Measurements from ENCODE around the gene DNAAF2. TPM values are rescaled to one million over a fixed set of nuclear protein-coding genes. Genes with fewer than 3 reads are reported as not detected.

The DNAAF2 gene
- total and polyA plus RNA-seq, 2 donors (not counting 1 experiment from before 2014, with no cell fraction given), result 8.5 to 26.9 TPM

- DNase-seq, result no peak
- Histone ChIP-seq H3K9me3 (ENCODE audit: control extremely low read depth in 1 of 3, control insufficient read depth in 2 of 3, insufficient read depth in 1 of 3, low read length in 2 of 3) (no peaks in the 10 kb centered on the region), H3K27me3 (replicated peaks in 1 of 4; ENCODE audit: control extremely low read depth in 1 of 4, control insufficient read depth in 3 of 4, insufficient read depth in 4 of 4, low read length in 3 of 4) (no peaks in the 10 kb centered on the region), H3K4me1 (ENCODE audit: control insufficient read depth in 2 of 2, insufficient read depth in 2 of 2, low read length in 2 of 2) (no peaks in the 10 kb centered on the region), H3K79me2 (ENCODE audit: control insufficient read depth, insufficient read depth, low read length) (no peaks in the 10 kb centered on the region), H4K20me1 (ENCODE audit: control insufficient read depth, insufficient read depth, low read length, poor library complexity, severe bottlenecking) (no peaks in the 10 kb centered on the region), H3K4me3 (ENCODE audit: control extremely low read depth in 1 of 5, extremely low read depth in 1 of 5, insufficient read depth in 1 of 5, low read depth in 2 of 5, low read length in 4 of 5) (no peak overlapping the region), H3K36me3 (replicated peaks in 1 of 2; ENCODE audit: control extremely low read depth in 1 of 2, control insufficient read depth in 1 of 2, extremely low read depth in 1 of 2, insufficient read depth in 2 of 2, low read length in 1 of 2) (no peaks in the 10 kb centered on the region), H3K27ac (ENCODE audit: low read length in 2 of 2) (no peak overlapping the region), H2AFZ (ENCODE audit: insufficient read depth, low read depth, low read length, poor library complexity, severe bottlenecking) (no peak overlapping the region), H3K9ac (ENCODE audit: low read length) (no peak overlapping the region), H3K4me2 (replicated peaks; ENCODE audit: low read depth, low read length, poor library complexity, severe bottlenecking) (no peak overlapping the region)
- Mint-ChIP-seq H3K4me3 (no peak overlapping the region), H3K4me1 (no peaks in the 10 kb centered on the region), H3K27ac (no peak overlapping the region), H3K9me3 (ENCODE audit: insufficient read depth) (no peaks in the 10 kb centered on the region), H3K27me3 (no peaks in the 10 kb centered on the region)
- POLR2A ChIA-PET, result no interaction called here
- CTCF ChIA-PET, result no interaction called here
- no peak for TF ChIP-seq EZH2 (IDR thresholded peaks at IDR 0.05; ENCODE audit: borderline replicate concordance, insufficient read depth, low read depth, low read length, poor library complexity, severe bottlenecking)
- TF ChIP-seq CTCF (IDR thresholded peaks at IDR 0.05), result no peak
- intact Hi-C loops (cut with micrococcal nuclease), result no loop called here
- WGBS (ENCODE audit: insufficient coverage), result no CpG with 5 or more reads among the region's 2 CpGs
- ATAC-seq (ENCODE audit: low read depth), result no peak
These were observed 44.2 kb upstream of the DNAAF2 start for GRCh38 chr14:49679271-49679670.

- H3K27ac Mint-ChIP-seq, result no peak overlapping the region
- Histone ChIP-seq H3K27ac (ENCODE audit: low read length in 2 of 2) (no peak overlapping the region), H3K4me3 (ENCODE audit: control extremely low read depth in 1 of 5, extremely low read depth in 1 of 5, insufficient read depth in 1 of 5, low read depth in 2 of 5, low read length in 4 of 5) (no peak overlapping the region), H2AFZ (ENCODE audit: insufficient read depth, low read depth, low read length, poor library complexity, severe bottlenecking) (no peak overlapping the region), H3K27me3 (replicated peaks in 1 of 4; ENCODE audit: control extremely low read depth in 1 of 4, control insufficient read depth in 3 of 4, insufficient read depth in 4 of 4, low read length in 3 of 4) (no peaks in the 10 kb centered on the region), H3K9me3 (ENCODE audit: control extremely low read depth in 1 of 3, control insufficient read depth in 2 of 3, insufficient read depth in 1 of 3, low read length in 2 of 3) (no peaks in the 10 kb centered on the region), H3K4me2 (replicated peaks; ENCODE audit: low read depth, low read length, poor library complexity, severe bottlenecking) (no peak overlapping the region), H3K9ac (ENCODE audit: low read length) (no peak overlapping the region), H3K4me1 (ENCODE audit: control insufficient read depth in 2 of 2, insufficient read depth in 2 of 2, low read length in 2 of 2) (no peaks in the 10 kb centered on the region), H3K79me2 (ENCODE audit: control insufficient read depth, insufficient read depth, low read length) (no peaks in the 10 kb centered on the region), H3K36me3 (replicated peaks in 1 of 2; ENCODE audit: control extremely low read depth in 1 of 2, control insufficient read depth in 1 of 2, extremely low read depth in 1 of 2, insufficient read depth in 2 of 2, low read length in 1 of 2) (no peaks in the 10 kb centered on the region), H4K20me1 (ENCODE audit: control insufficient read depth, insufficient read depth, low read length, poor library complexity, severe bottlenecking) (no peaks in the 10 kb centered on the region)
- TF ChIP-seq CTCF (IDR thresholded peaks at IDR 0.05) (peak; percentile 7), EZH2 (IDR thresholded peaks at IDR 0.05; ENCODE audit: borderline replicate concordance, insufficient read depth, low read depth, low read length, poor library complexity, severe bottlenecking) (no peak)
- CTCF ChIA-PET, result no interaction called here
- intact Hi-C loops (cut with micrococcal nuclease), result no loop called here
- H3K9me3 Mint-ChIP-seq (ENCODE audit: insufficient read depth), result no peaks in the 10 kb centered on the region
- no peaks in the 10 kb centered on the region for H3K27me3 Mint-ChIP-seq
- no peak for DNase-seq
- no peak overlapping the region for H3K4me3 Mint-ChIP-seq
- 94% methylated on average over 3 of the region's 4 CpGs for WGBS (ENCODE audit: insufficient coverage)
- H3K4me1 Mint-ChIP-seq, result no peaks in the 10 kb centered on the region
- POLR2A ChIA-PET, result interaction anchor here (0.7 kb wide), 1 partner anchor 132 kb away, joined by 3 read pairs; no protein-coding TSS in a partner anchor
- ATAC-seq (ENCODE audit: low read depth), result no peak
These were observed 42.6 kb upstream of the DNAAF2 start for GRCh38 chr14:49677643-49678042.

Measured in B cell (primary cell).